Upper lobe of left lung (tissue), 4 donors: Measurements from ENCODE around the gene RIMBP2.

Experiments used
- CTCF ChIP-seq, 6 experiments: fragments of 450-650 bp in 4 of 6; fragments of 200-600 bp in 2 of 6; sonication (generic) in 2 of 6; IDR thresholded peaks; one replicate each; pipeline ENCODE4 v1.5.1; 2016 to 2019; ENCODE audit warnings: antibody characterized with exemption in 6 of 6
- EP300 ChIP-seq, 4 donors: sonication (generic); formaldehyde crosslinking; IDR thresholded peaks; one replicate each; pipeline ENCODE4 v1.5.1; 2017; ENCODE audit warnings: antibody characterized with exemption in 4 of 4, control low read depth in 2 of 4
- POLR2A ChIP-seq, 4 donors: fragments of 450-650 bp; IDR thresholded peaks; one replicate each; pipeline ENCODE4 v1.5.1; 2016 to 2017; ENCODE audit warnings: antibody characterized with exemption in 4 of 4, mild to moderate bottlenecking in 2 of 4
- POLR2AphosphoS5 ChIP-seq, 2 donors: sonication (generic); formaldehyde crosslinking; IDR thresholded peaks; one replicate each; pipeline ENCODE4 v1.5.1; 2017; ENCODE audit warnings: antibody characterized with exemption in 2 of 2

- TF ChIP-seq POLR2A (IDR thresholded peaks at IDR 0.05): no peak
- TF ChIP-seq CTCF (IDR thresholded peaks at IDR 0.05): no peak
- TF ChIP-seq POLR2AphosphoS5 (IDR thresholded peaks at IDR 0.05): no peak
- no peak for TF ChIP-seq EP300 (IDR thresholded peaks at IDR 0.05)
Measured at GRCh38 chr12:130765186-130765659, 49.1 kb upstream of the RIMBP2 start.
